SK-N-SH treated with all-trans-retinoic acid at 6 μM for 48 hours (cell line): ENCODE measurements around the gene RNFT2.

ENCODE experiments used
- ATAC-seq: fragments of 200-7000 bp; cut with Tn5 transposase; 3 replicates; pipeline ENCODE4 v1.9.1; 2020; ENCODE audit warnings: mild to moderate bottlenecking, moderate library complexity
- BACH2 ChIP-seq: fragments of 250-450 bp; sonication (Bioruptor Pico); IDR thresholded peaks from 2 replicates; pipeline ENCODE4 v1.9.0; 2021; ENCODE audit warnings: mild to moderate bottlenecking, borderline replicate concordance
- CSRNP3 ChIP-seq: fragments of 250-450 bp; sonication (Bioruptor Pico); IDR thresholded peaks from 2 replicates; pipeline ENCODE4 v1.5.1; 2021; ENCODE audit warnings: mild to moderate bottlenecking, moderate library complexity
- ESRRG ChIP-seq: fragments of 250-450 bp; sonication (Bioruptor Pico); IDR thresholded peaks from 2 replicates; pipeline ENCODE4 v1.6.1; 2021; ENCODE audit warnings: mild to moderate bottlenecking
- ISL1 ChIP-seq: fragments of 250-450 bp; sonication (Bioruptor Pico); IDR thresholded peaks from 2 replicates; pipeline ENCODE4 v2.1.2; 2022; ENCODE audit warnings: mild to moderate bottlenecking, moderate library complexity
- OSR1 ChIP-seq: fragments of 250-450 bp; sonication (Bioruptor Pico); IDR thresholded peaks from 2 replicates; pipeline ENCODE4 v1.8.0; 2022; ENCODE audit warnings: moderate library complexity, mild to moderate bottlenecking, inconsistent platforms
- PPARA ChIP-seq: fragments of 250-450 bp; sonication (Bioruptor Pico); IDR thresholded peaks from 2 replicates; pipeline ENCODE4 v1.5.0; 2020; ENCODE audit warnings: mild to moderate bottlenecking, borderline replicate concordance
- RARB ChIP-seq: fragments of 250-450 bp; sonication (Bioruptor Pico); IDR thresholded peaks from 2 replicates; pipeline ENCODE4 v1.8.0; 2021; ENCODE audit warnings: mild to moderate bottlenecking, moderate library complexity
- SNAI2 ChIP-seq: fragments of 250-450 bp; sonication (Bioruptor Pico); IDR thresholded peaks from 2 replicates; pipeline ENCODE4 v1.5.0; 2020; ENCODE audit warnings: mild to moderate bottlenecking, moderate library complexity
- TCF4 ChIP-seq: fragments of 250-450 bp; sonication (Bioruptor Pico); IDR thresholded peaks from 2 replicates; pipeline ENCODE4 v1.8.0; 2021; ENCODE audit warnings: mild to moderate bottlenecking, moderate library complexity, borderline replicate concordance
- TOX ChIP-seq: fragments of 250-450 bp; sonication (Bioruptor Pico); IDR thresholded peaks from 2 replicates; pipeline ENCODE4 v1.8.0; 2021; ENCODE audit warnings: mild to moderate bottlenecking, moderate library complexity, borderline replicate concordance
- ZC3H10 ChIP-seq: fragments of 250-450 bp; sonication (Bioruptor Pico); IDR thresholded peaks from 2 replicates; pipeline ENCODE4 v1.5.1; 2021; ENCODE audit warnings: mild to moderate bottlenecking, moderate library complexity
- ZFP3 ChIP-seq: fragments of 250-450 bp; sonication (Bioruptor Pico); IDR thresholded peaks from 2 replicates; pipeline ENCODE4 v1.5.0; 2020; ENCODE audit warnings: mild to moderate bottlenecking, moderate library complexity
- ZFP30 ChIP-seq: fragments of 450-650 bp; formaldehyde crosslinking; IDR thresholded peaks from 2 replicates; pipeline ENCODE4 v1.5.0; 2022; ENCODE audit warnings: mild to moderate bottlenecking, moderate library complexity
- ZNF565 ChIP-seq: fragments of 450-650 bp; formaldehyde crosslinking; conservative IDR thresholded peaks from 2 replicates; pipeline ENCODE4 v1.5.0; 2020; ENCODE audit warnings: low read depth, mild to moderate bottlenecking, moderate library complexity
- ZNF8 ChIP-seq: fragments of 450-650 bp; formaldehyde crosslinking; IDR thresholded peaks from 2 replicates; pipeline ENCODE4 v1.5.0; 2020; ENCODE audit warnings: mild to moderate bottlenecking, moderate library complexity
- TF ChIP-seq, protein P1 (sequence below): fragments of 250-450 bp; sonication (Bioruptor Pico); IDR thresholded peaks from 2 replicates; pipeline ENCODE4 v1.5.1; 2020; ENCODE audit warnings: low read depth, mild to moderate bottlenecking, moderate library complexity
- TF ChIP-seq, protein P2 (sequence below): fragments of 250-450 bp; sonication (Bioruptor Pico); IDR thresholded peaks from 2 replicates; pipeline ENCODE4 v1.8.0; 2020; ENCODE audit warnings: mild to moderate bottlenecking, moderate library complexity, borderline replicate concordance
- TF ChIP-seq, protein P3 (sequence below): fragments of 250-450 bp; sonication (Bioruptor Pico); IDR thresholded peaks from 2 replicates; pipeline ENCODE4 v1.8.0; 2021; ENCODE audit warnings: low read depth, mild to moderate bottlenecking, moderate library complexity, borderline replicate concordance

RNFT2 gene

DNA sequence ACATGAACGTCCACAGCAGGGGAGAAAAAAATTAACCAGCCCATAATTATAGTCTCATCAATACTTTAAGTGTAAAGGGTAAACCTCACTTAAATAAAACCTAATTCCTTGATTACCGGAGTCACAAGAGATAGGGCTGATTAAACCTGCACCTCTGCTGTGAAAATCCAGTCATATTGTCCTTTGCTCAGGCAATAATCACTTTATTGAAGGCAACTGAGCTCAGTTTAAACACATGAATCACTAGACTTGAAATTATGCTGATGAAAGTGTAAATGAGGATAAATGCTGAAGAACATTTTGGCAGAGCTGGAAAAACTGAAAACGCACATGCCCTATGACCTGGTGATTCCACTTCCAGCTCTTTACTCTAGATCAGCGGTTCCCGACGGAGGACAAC, 149.8 kb downstream of the RNFT2 start:
- no peak for ATAC-seq
- TF ChIP-seq TOX (CRISPR knock-in tag) (no peak), OSR1 (CRISPR knock-in tag) (no peak), ZNF8 (no peak), RARB (CRISPR knock-in tag) (no peak), CSRNP3 (no peak), ZFP30 (CRISPR knock-in tag) (no peak), BACH2 (CRISPR knock-in tag) (no peak), ZNF565 (no peak)
- TF ChIP-seq, protein P1, sequence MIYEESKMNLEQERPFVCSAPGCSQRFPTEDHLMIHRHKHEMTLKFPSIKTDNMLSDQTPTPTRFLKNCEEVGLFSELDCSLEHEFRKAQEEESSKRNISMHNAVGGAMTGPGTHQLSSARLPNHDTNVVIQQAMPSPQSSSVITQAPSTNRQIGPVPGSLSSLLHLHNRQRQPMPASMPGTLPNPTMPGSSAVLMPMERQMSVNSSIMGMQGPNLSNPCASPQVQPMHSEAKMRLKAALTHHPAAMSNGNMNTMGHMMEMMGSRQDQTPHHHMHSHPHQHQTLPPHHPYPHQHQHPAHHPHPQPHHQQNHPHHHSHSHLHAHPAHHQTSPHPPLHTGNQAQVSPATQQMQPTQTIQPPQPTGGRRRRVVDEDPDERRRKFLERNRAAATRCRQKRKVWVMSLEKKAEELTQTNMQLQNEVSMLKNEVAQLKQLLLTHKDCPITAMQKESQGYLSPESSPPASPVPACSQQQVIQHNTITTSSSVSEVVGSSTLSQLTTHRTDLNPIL (CRISPR knock-in tag) = no peak
- TF ChIP-seq, protein P2, sequence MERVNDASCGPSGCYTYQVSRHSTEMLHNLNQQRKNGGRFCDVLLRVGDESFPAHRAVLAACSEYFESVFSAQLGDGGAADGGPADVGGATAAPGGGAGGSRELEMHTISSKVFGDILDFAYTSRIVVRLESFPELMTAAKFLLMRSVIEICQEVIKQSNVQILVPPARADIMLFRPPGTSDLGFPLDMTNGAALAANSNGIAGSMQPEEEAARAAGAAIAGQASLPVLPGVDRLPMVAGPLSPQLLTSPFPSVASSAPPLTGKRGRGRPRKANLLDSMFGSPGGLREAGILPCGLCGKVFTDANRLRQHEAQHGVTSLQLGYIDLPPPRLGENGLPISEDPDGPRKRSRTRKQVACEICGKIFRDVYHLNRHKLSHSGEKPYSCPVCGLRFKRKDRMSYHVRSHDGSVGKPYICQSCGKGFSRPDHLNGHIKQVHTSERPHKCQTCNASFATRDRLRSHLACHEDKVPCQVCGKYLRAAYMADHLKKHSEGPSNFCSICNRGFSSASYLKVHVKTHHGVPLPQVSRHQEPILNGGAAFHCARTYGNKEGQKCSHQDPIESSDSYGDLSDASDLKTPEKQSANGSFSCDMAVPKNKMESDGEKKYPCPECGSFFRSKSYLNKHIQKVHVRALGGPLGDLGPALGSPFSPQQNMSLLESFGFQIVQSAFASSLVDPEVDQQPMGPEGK (CRISPR knock-in tag) = no peak

GRCh38 chr12:116890330-116890729, 152.2 kb downstream of the RNFT2 start:
- TF ChIP-seq, protein P1 (CRISPR knock-in tag) = no peak
- TF ChIP-seq ZFP3 (CRISPR knock-in tag) = no peak
- no peak for TF ChIP-seq TOX (CRISPR knock-in tag)
- TF ChIP-seq TCF4 (CRISPR knock-in tag) = no peak
- TF ChIP-seq PPARA = no peak
- TF ChIP-seq CSRNP3 = no peak
- TF ChIP-seq, protein P2 (CRISPR knock-in tag) = no peak
- TF ChIP-seq OSR1 (CRISPR knock-in tag) = no peak
- ATAC-seq = no peak

GRCh38 chr12:116891019-116891418, 152.9 kb downstream of the RNFT2 start:
- no peak for ATAC-seq
- TF ChIP-seq SNAI2 (CRISPR knock-in tag) (no peak), ZC3H10 (CRISPR knock-in tag) (no peak), ZNF8 (no peak), CSRNP3 (no peak), ISL1 (CRISPR knock-in tag) (no peak), ZNF565 (no peak), ZFP3 (CRISPR knock-in tag) (no peak), ESRRG (CRISPR knock-in tag) (no peak), OSR1 (CRISPR knock-in tag) (no peak)
- TF ChIP-seq, protein P3, sequence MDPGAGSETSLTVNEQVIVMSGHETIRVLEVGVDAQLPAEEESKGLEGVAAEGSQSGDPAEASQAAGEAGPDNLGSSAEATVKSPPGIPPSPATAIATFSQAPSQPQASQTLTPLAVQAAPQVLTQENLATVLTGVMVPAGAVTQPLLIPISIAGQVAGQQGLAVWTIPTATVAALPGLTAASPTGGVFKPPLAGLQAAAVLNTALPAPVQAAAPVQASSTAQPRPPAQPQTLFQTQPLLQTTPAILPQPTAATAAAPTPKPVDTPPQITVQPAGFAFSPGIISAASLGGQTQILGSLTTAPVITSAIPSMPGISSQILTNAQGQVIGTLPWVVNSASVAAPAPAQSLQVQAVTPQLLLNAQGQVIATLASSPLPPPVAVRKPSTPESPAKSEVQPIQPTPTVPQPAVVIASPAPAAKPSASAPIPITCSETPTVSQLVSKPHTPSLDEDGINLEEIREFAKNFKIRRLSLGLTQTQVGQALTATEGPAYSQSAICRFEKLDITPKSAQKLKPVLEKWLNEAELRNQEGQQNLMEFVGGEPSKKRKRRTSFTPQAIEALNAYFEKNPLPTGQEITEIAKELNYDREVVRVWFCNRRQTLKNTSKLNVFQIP (CRISPR knock-in tag) = no peak
